ENCODE data around the gene XRN1. TPM values are rescaled to one million over a fixed set of nuclear protein-coding genes. Genes with fewer than 3 reads are reported as not detected.
"Not testable (repeated sequence)": the region's sequence is repeated elsewhere in the genome, so short reads cannot be mapped to it uniquely, and the experiment has no call there.

The XRN1 gene
- total RNA-seq, 4 donors from 2014 or later, result 30.7 to 63.1 (median 35.2) TPM

DNA sequence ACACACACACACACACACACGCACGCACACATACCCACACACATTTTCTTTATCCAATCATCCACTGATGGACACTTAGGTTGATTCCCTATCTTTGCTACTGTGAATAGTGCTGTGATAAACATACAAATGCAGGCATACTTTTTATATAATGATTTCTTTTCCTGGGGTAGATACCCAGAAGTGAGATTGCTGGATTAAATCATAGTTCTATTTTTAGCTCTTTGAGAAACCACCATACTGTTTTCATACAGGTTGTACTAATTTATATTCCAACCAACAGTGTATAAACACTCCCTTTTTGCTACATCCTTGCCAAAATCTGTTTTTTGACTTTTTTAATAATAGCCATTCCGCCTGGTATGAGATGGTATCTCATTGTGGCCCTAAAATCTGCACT, 127.9 kb downstream of the XRN1 start:
- TF ChIP-seq, protein P1, sequence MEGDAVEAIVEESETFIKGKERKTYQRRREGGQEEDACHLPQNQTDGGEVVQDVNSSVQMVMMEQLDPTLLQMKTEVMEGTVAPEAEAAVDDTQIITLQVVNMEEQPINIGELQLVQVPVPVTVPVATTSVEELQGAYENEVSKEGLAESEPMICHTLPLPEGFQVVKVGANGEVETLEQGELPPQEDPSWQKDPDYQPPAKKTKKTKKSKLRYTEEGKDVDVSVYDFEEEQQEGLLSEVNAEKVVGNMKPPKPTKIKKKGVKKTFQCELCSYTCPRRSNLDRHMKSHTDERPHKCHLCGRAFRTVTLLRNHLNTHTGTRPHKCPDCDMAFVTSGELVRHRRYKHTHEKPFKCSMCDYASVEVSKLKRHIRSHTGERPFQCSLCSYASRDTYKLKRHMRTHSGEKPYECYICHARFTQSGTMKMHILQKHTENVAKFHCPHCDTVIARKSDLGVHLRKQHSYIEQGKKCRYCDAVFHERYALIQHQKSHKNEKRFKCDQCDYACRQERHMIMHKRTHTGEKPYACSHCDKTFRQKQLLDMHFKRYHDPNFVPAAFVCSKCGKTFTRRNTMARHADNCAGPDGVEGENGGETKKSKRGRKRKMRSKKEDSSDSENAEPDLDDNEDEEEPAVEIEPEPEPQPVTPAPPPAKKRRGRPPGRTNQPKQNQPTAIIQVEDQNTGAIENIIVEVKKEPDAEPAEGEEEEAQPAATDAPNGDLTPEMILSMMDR (IDR thresholded peaks at IDR 0.05), result no peak
- no peak for ATAC-seq (ENCODE audit: low FRiP score)
- DNase-seq (ENCODE audit: low spot score), result no peak

DNA sequence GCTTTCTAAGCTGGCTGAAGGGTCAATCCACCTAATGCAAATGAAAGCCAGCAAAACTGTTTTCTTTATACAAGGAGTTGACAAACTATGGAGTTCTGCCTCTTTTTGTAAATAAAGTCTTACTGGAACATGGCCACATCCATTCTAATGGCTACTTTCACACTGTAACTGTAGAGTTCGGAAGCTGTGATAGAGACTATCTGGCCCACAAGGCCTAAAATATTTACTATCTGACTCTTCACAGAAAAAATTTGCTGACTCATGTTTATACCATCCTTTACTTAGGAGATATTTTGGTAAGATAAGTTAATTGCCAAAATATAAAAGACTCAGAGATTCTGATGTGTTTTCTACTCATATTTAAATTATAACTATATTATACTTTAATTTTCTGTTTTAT, 128.7 kb downstream of the XRN1 start:
- ATAC-seq (ENCODE audit: low FRiP score) (no peak), DNase-seq (ENCODE audit: low spot score) (no peak)
- TF ChIP-seq, protein P1 (IDR thresholded peaks at IDR 0.05), result no peak

DNA sequence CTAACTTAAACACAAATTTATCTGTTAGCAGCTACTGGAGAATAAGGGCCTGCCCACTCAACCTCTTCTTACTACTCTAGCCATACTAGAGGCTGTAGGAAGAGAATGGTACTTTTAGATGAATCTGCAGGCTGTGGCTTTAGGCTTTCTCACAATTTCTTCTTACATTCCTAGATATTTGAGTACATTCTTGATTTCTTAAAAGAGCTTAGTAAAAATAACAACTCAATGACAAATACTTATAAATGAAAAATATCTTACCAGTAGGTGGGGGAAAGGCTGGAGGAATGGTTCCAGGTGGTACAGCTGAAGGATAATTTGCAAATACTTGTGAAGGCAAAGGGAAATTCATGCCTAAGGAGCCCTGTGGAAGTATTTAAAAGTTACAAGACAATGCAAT, 129.5 kb downstream of the XRN1 start:
- ATAC-seq (ENCODE audit: low FRiP score), result no peak
- TF ChIP-seq, protein P1 (IDR thresholded peaks at IDR 0.05), result no peak
- DNase-seq (ENCODE audit: low spot score), result no peak

DNA sequence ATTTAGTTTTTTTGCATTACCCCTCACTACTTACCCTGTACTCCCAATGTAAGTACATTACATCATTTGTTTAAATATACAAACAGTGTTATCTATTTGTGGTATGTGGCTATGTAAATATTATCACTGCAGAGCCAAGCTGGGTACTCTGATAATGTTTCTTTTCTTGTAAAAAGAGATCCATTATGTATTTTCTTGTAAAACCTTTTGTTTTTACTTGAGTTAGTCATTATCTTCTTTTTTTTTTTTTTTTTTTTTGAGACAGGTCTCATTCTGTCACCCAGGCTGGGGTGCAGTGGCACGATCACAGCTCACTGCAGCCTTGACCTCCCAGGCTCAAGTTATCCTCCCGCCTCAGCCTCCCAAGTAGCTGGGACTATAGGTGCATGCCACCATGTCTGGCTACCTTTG, 131.9 kb downstream of the XRN1 start:
- not testable (repeated sequence) for DNase-seq (ENCODE audit: low spot score); ATAC-seq (ENCODE audit: low FRiP score)

DNA sequence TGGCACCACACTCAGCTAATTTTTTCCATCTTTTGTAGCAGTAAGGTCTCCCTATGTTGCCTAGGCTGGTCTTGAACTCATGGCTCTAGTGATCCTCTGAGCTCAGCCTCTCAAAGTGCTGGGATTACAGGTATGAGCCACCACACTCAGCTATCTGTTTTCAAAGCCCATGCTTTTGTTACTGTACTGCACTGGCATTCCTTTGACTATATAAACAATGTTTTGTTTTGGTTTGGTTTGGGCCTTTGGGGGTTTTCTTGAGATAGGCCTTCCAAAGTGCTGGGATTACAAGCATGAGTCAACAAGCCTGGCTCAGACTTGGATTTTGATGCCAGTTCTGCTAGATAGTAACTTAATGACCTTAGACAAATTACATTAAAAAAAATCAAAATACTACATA, 132.8 kb downstream of the XRN1 start:
- no peak for DNase-seq (ENCODE audit: low spot score)
- TF ChIP-seq, protein P1 (IDR thresholded peaks at IDR 0.05), result no peak
- no peak for ATAC-seq (ENCODE audit: low FRiP score)

DNA sequence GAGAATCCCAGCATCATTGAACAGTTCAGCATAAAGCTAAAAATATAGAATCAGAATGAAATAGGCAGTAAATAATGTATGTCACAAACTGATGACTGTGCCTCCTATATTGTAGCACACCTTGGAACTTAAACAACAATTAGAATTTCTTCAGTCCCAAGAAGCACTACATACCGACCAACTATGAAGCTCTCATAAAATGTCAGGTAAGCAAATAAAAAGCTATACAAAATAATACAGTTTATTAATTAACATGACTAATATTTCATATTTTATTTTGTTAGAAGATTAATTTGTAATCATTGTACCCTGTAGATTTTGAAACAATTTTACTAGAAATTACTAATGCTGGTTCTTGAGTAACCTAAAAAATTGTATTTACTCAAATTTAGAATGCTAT, 137.4 kb downstream of the XRN1 start:
- DNase-seq (ENCODE audit: low spot score) (no peak), ATAC-seq (ENCODE audit: low FRiP score) (no peak)
- TF ChIP-seq, protein P1 (IDR thresholded peaks at IDR 0.05), result no peak

DNA sequence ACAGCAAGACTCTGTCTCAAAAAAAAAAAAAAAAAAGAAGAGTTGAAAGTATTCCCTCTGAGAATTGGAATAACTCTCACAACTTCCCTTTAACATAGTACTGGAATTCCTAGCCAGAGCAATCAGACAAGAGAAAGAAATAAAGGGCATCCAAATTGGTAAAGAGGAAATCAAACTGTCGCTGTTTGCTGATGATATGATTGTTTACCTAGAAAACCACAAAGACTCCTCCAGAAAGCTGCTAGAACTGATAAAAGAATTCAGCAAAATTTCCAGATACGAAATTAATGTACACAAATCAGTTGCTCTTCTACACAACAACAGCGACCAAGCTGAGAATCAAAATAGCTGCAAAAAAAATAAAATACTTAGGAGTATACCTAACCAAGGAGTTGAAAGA, 145.0 kb downstream of the XRN1 start:
- DNase-seq (ENCODE audit: low spot score); ATAC-seq (ENCODE audit: low FRiP score): not testable (repeated sequence)

DNA sequence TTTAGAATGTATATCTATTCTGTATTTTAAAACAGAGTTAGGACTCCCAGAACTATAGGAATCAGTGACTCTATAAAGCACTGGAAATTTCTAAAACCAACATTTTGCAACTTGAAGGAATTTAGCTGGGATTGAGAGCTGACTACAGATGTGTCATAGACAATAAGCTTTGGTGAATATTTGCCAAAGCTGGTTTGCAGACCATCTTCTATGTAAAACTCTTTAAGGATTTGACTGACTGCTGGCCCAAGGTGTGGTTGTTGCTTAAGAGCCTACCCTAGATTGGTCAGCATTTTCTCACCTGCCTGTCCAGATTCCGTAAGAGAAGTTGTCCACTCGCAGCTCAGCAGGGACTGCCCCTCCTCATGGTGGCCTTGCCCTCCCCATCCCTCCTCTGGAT, 149.2 kb downstream of the XRN1 start:
- no peak for ATAC-seq (ENCODE audit: low FRiP score)
- TF ChIP-seq, protein P1 (IDR thresholded peaks at IDR 0.05), result no peak
- DNase-seq (ENCODE audit: low spot score), result no peak

Measured in omental fat pad (tissue), 4 donors.